Omental fat pad (tissue), 4 donors: ENCODE results near the gene TRUB1. TPM values are rescaled to one million over a fixed set of nuclear protein-coding genes. Genes with fewer than 3 reads are reported as not detected.

Experiments used
- ATAC-seq: fragments of 150-250 bp; one replicate; pipeline ENCODE4 v1.9.1; 2016; ENCODE audit warnings: mild to moderate bottlenecking, moderate library complexity; ENCODE audit not compliant: low FRiP score
- DNase-seq: peaks from one replicate; pipeline ENCODE4 v3.0.0-alpha.2; 2019; ENCODE audit warnings: low spot score
- total RNA-seq, 4 donors: library from RNA; depleted of rRNA; stranded (reverse); fragments of >200 nt; gene quantifications; one replicate each; pipeline ENCODE4 v1.1.0, GENCODE V29; 2016
- TF ChIP-seq, protein P1 (sequence below), 3 donors: fragments of 450-650 bp; IDR thresholded peaks; one replicate each; pipeline ENCODE4 v1.5.1; 2016 to 2017; ENCODE audit warnings: antibody characterized with exemption in 3 of 3, mild to moderate bottlenecking in 3 of 3, moderate library complexity in 2 of 3

Gene TRUB1
- total RNA-seq, 4 donors from 2014 or later: 10.2 to 15.4 (median 12.7) TPM

GRCh38 chr10:114912470-114912859, 25.5 kb upstream of the TRUB1 start:
- no peak for DNase-seq
- TF ChIP-seq, protein P1, sequence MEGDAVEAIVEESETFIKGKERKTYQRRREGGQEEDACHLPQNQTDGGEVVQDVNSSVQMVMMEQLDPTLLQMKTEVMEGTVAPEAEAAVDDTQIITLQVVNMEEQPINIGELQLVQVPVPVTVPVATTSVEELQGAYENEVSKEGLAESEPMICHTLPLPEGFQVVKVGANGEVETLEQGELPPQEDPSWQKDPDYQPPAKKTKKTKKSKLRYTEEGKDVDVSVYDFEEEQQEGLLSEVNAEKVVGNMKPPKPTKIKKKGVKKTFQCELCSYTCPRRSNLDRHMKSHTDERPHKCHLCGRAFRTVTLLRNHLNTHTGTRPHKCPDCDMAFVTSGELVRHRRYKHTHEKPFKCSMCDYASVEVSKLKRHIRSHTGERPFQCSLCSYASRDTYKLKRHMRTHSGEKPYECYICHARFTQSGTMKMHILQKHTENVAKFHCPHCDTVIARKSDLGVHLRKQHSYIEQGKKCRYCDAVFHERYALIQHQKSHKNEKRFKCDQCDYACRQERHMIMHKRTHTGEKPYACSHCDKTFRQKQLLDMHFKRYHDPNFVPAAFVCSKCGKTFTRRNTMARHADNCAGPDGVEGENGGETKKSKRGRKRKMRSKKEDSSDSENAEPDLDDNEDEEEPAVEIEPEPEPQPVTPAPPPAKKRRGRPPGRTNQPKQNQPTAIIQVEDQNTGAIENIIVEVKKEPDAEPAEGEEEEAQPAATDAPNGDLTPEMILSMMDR (IDR thresholded peaks at IDR 0.05): no peak

GRCh38 chr10:114914560-114914959, 23.4 kb upstream of the TRUB1 start:
- ATAC-seq (no peak), DNase-seq (no peak)
- TF ChIP-seq, protein P1 (IDR thresholded peaks at IDR 0.05): no peak

More at GRCh38 chr10:114912470-114912859, 25.5 kb upstream of the TRUB1 start:
- ATAC-seq: no peak

DNA sequence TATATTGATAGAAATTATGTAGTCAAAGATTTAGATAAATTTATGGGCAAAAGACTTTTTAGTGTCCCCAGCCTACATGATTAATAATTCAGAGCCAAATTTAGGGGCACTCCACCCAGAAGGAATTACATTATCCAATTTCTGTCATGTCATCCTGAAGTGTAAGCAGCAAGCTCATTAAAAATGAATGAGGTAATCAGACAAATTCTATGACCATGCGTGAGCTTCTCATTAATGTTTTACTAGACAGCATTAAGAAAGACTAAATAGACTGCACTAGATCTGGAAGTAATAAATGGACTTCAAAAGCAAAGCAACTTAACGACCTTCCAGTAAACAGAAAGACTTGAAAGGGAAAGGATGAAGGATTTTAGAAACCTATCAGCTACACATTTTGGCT, 22.7 kb upstream of the TRUB1 start:
- ATAC-seq (no peak), DNase-seq (no peak)
- TF ChIP-seq, protein P1 (IDR thresholded peaks at IDR 0.05): no peak

DNA sequence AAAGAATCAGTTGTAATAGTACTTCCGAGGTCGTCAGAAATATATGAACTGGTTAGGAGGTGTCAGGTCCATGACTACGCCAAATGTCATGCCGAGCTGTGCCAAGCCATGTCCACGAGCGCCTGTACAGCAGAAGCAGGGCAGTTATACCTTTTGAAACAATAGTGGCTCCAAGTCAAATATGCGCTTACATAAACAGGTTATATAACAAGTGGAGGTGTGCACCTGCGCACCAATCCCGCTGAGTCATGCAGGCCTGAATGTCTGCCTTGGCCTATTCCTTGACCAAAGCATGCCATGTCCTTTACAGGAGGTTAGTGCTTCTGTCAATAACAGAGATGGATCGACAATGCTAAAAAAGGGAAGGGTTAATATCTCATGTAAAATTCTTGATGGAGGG, 21.3 kb upstream of the TRUB1 start:
- DNase-seq: no peak
- TF ChIP-seq, protein P1 (IDR thresholded peaks at IDR 0.05): no peak
- no peak for ATAC-seq

DNA sequence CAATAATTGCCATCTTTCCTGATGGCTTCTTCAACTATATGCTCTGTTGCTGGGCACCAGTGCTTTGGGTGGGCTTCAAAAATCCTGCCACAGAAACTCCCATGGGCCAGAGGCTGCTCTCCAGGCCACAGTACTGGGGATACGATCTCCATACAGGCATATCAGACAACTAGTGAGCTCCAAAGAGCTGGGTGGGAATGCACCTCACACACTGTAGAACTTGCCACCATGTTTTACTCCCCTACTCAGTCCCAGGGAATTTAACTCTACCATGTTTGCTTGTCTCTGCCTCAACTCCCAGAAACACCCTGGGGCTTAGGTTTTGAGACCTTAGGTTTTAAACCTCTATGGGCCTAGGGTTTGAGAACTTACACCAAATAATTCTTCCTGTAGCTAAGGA, 20.5 kb upstream of the TRUB1 start:
- ATAC-seq: no peak
- DNase-seq: no peak
- TF ChIP-seq, protein P1 (IDR thresholded peaks at IDR 0.05): no peak

DNA sequence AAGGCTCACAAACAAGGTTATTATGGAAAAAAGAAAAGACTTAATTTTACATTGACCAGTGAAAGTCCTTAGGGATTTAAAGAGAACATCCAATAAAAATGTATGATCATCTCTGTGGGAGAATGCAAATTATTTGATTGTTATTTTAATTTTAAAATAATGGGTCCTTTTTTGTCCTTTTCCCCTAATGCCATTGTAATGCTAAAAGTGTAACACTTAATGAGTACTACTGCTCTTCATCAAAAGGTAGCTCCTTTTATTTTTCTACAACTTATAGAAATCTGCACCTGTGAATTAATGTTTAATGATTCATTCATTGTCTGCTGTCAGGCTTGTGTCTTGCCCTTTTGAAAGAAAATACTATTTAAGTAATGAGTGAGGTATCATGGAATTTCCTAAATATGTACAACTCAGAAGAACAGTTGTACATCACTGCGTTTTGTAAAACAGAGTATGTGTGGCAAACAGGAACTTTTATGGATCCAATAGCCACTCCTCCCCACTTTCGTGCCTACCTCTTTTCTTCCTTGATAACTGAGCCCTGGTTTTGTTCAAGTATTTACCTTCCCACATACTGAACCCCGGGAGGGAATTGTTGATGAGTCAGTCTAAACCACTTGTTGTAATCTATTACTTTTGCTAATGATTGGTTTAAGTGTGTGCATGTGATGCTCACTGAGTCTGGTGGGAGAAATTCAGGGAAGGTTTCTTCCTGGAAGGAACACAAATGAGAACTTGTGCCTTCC, 19.9 kb upstream of the TRUB1 start:
- TF ChIP-seq, protein P1 (IDR thresholded peaks at IDR 0.05): no peak
- DNase-seq (no peak), ATAC-seq (peak; percentile 67)

GRCh38 chr10:114920459-114920858, 17.5 kb upstream of the TRUB1 start:
- TF ChIP-seq, protein P1 (IDR thresholded peaks at IDR 0.05): no peak
- DNase-seq (no peak), ATAC-seq (no peak)
